NK-92 (cell line): Measurements from ENCODE around the gene TSTD2.
"Not testable (repeated sequence)": the region's sequence is repeated elsewhere in the genome, so short reads cannot be mapped to it uniquely, and the experiment has no call there.

Source experiments
- DNase-seq: peaks from one replicate; lab custom pipeline; 2025; ENCODE audit not compliant: unreplicated experiment; lab: John Stamatoyannopoulos, UW

The TSTD2 gene

DNA sequence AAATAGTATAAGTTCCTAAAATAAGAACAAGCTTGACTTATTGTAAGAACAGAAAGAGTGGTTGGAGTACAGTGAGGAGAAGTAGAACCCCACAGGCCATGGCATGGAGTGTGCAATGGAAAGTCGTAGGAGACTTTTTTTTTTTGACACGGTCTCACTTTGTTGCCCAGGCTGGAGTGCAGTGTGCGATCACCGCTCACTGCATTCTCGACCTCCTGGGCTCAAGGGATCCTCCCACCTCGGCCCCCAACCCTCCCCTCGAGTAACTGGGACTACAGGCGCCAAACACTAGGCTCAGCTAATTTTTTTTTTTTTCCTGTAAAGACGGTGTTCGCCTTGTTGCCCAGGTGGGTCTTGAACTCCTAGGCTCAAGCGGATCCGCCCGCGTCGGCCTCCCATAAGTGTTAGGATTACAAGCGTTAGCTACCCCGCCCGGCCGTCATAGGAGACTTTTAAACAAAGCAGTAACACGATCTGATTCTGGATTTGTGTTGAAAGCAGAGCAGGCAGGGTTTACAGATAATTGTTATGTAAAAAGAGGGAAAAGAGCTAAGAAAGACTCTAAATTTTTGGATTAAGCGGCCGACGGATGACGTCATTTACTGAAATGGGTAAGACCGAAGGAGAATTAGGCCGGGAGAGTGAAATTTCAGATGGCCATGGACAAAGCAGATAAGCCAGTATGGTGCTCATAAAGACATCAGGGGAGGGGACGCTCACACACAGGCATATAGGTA is 752 bp downstream of the TSTD2 start:
- DNase-seq, result no peak

GRCh38 chr9:97630591-97630990 is 2.6 kb downstream of the TSTD2 start:
- no peak for DNase-seq

DNA sequence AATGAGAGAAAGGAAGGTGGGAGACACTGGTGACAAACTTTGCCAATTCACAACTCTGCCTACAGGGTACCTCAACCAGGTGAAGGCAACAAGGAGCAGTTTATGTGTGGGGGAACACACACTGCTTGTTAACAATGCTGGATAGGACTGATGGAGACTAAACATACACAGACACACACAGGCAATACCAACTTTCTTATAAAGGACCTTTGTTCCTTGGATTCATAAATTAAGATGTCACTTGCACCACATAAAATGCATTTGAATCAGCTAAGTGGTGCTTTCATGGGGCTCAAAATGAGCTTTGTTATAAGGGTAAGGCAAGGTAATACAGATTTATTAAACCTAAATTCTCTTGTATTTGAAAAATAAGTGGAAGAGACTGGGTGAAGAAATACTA is 4.0 kb downstream of the TSTD2 start:
- DNase-seq, result no peak

DNA sequence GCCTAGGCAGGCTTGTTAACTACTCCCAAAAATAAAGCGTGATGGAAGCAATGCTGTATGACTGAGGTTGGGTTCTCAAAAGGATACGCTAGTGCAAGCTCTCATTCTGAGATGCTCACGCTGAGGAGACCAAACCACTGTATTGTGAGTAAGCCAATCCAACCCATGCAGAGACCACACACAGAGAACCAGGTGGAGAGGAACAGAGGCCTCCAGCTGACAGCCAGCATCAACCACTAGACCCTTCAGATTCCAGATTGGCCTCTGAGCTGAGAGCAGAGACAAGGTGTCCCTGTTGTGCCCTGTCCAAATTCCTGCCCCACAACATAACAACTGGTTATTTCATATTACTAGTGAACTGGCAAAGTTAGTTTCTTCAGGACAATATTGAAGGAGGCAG is 4.5 kb downstream of the TSTD2 start:
- no peak for DNase-seq

GRCh38 chr9:97627624-97628023 is 5.5 kb downstream of the TSTD2 start:
- no peak for DNase-seq

GRCh38 chr9:97625620-97626019 is 7.5 kb downstream of the TSTD2 start:
- no peak for DNase-seq

- DNase-seq, result no peak
Observed at GRCh38 chr9:97623946-97624345, 9.2 kb downstream of the TSTD2 start.

- DNase-seq, result not testable (repeated sequence)
Observed at GRCh38 chr9:97622483-97622882, 10.7 kb downstream of the TSTD2 start.

DNA sequence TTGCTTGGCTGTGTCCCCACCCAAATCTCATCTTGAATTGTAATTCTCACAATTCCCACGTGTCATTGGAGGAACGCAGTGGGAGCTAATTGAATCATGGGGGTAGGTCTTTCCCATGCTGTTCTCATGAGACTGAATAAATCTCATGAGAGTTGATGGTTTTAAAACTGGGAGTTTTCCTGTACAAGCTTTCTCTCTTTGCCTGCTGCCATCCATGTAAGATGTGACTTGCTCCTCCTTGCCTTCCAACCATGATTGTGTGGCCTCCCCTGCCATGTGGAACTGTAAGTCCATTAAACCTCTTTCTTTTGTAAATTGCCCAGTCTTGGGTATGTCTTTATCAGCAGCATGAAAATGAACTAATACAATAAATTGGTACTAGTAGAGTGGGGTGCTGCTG is 13.1 kb downstream of the TSTD2 start:
- not testable (repeated sequence) for DNase-seq

- DNase-seq, result no peak
Observed at GRCh38 chr9:97617939-97618416, 15.2 kb downstream of the TSTD2 start.

GRCh38 chr9:97615439-97616072 is 17.6 kb downstream of the TSTD2 start:
- DNase-seq, result no peak

DNA sequence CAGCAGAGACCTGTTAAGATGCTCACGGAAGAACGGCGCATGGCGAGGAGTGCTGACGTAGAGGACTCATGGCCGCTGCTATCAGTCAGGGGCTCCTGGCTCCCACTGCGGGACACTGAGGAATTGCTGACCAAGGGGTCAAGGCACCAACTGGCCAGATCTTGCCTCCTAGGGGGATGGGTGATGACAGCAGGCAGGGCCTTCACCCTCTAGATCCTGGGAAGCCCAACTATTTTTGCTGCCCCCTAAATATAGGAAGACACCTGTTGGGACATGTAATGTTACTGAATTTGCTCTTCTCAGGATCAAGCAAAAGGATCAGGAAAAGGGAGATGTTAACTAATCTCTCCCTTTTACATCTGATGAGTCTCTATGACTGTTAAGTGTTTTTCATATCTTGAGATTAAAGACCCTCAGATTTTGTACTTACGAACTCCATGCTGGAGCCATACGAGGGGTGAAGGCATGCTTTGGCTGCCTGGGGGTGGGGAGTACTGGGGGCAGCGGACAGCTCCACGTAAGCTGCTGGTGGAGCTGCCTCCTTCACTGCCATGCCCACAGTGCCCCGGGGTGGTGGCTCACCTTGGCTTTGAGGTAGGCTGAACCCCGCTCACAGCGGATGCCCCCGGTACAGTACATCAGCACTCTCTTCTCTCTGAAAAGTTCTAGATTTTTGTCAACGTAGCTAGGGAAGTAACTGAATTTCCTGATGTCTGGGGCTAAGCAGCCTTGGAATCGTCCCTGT is 28.1 kb downstream of the TSTD2 start:
- no peak for DNase-seq

- DNase-seq, result no peak
Observed at GRCh38 chr9:97602430-97602829, 30.7 kb downstream of the TSTD2 start.

DNA sequence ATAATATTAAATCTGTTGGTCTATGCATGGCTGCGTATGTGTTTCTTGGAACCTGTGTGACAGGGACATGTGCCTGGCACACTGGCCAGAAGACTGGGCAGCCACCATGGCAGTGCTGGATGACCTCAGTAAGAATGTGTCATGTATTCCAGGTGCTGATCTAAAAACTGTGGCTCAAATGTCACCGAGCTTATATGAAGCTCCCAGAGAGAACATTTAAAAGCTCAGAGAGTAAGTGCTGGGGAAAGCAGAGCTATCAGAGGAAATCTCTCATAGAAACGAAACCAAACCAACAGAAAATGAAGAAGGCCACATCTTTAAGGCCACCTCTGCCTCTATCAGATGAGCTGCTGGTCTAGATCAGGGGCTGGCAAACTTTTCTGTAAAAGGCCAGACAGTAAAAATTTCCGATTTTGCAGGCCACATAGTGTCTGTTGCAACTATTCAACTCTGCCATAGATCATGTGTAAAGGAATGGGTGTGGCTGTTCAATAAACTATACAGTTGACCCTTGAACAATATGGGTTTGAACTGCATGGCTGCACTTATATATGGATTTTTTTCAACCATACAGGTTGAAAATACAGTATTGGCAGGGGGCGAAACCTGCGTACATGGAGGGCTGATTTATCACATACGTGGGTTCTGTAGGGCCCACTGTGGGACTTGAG is 31.8 kb downstream of the TSTD2 start:
- no peak for DNase-seq

GRCh38 chr9:97600531-97601227 is 32.5 kb downstream of the TSTD2 start:
- DNase-seq, result no peak

DNA sequence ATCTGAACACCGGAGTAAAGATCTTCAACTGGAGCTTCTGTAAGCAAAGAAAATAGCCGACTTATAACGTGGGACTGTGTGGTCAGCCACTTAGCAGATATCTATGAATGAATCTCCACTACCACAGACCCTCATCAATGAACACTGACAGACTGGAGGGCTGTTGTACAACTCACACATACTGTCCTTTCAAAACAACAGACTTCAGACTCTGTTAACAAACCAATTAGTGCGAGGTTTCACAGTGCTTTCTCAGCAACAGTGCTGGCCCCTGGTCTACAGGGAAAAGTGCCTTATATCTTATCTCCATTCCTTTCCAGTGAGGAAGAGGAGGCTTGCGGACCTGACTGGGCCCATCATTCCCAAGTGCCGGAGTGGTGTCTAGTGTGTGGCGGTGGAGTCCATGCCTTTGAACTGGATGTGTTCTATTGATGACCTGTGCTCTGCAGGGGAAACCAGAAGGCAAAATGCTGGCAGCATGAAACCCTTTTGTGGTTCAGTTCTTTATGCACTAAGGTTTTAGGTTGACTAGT is 33.8 kb downstream of the TSTD2 start:
- DNase-seq, result no peak

DNA sequence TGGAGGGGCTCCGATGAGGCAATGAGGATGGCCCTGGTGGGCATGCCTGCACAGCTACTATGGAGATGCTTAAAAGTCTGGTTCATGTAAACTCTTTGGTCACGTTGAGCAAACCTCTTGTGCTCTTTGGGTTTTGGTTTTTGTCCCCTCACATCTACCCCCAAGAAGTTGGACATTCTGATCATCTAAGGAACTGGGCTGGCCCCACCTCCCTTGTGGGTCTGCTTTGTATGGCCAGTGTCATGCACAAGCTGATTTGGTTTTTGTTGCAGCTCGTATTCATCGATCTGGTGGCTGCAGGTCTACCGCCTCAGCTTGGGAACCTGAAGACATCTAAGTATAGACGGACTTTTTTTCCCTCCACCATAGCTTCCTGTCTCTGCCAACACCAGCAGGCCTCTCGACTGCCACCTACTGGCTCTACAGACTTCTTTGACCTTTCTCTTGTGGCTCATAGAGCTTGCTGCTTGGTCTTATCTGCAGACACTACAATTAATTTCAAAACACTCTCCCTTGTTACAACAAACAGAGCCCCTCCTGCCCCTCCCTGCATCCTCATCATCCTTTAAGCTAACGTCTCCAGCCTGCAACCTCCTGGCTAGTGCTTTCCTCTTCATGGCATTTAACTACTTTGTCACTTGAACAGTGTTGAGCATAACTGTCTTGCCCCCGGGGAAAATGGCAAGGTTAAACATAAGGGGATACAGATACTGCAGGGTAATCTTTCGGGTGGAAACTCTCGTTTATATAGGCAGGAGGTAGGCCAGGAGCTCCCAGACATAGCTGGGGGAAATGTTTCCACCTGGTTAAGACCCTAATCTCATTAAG is 34.5 kb downstream of the TSTD2 start:
- no peak for DNase-seq

GRCh38 chr9:97596906-97597305 is 36.3 kb downstream of the TSTD2 start:
- no peak for DNase-seq

GRCh38 chr9:97594381-97594921 is 38.7 kb downstream of the TSTD2 start:
- DNase-seq, result no peak
